Dermis microvascular lymphatic vessel endothelial cell (primary cell): ENCODE data around the gene TMCC1. TPM values are rescaled to one million over a fixed set of nuclear protein-coding genes. Genes with fewer than 3 reads are reported as not detected.
A peak's percentile ranks its signal among the peaks of the same experiment; 100 is the strongest.
"Not testable (repeated sequence)": the region's sequence is repeated elsewhere in the genome, so short reads cannot be mapped to it uniquely, and the experiment has no call there.

Experiments used
- DNase-seq, 2 donors: peaks; one replicate each; pipeline versions ENCODE4 v3.0.0 to v3.0.0-alpha.2; 2010; ENCODE audit warnings: low read depth in 2 of 2
- total RNA-seq: library from RNA; depleted of rRNA; stranded (reverse); fragments of >200 nt; gene quantifications from 2 replicates; pipeline ENCODE4 v1.2.1, GENCODE V29; 2014

TMCC1 gene
- total RNA-seq, 1 donor from 2014 or later: 34.7 TPM

DNA sequence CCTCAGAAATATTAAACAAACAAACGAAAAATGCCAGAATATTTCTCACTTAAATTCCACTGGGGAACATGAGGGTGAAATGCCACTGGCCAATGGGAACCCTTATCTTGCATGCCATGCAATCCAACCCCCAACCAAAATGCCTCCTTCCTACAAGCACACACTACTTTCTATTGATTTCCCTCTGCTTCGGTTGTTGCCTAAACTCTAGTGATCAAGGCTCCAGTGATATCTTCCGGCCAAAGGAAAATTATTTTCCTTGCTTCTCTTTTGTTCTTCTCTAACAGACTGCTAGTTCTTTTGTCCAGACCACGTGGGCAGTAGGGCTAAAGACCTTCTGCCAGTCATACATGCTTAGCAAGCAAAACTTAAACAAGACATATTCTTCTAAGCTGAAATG, 115.7 kb downstream of the TMCC1 start:
- peak in 1 of 2 donors; percentile 3 for DNase-seq

DNA sequence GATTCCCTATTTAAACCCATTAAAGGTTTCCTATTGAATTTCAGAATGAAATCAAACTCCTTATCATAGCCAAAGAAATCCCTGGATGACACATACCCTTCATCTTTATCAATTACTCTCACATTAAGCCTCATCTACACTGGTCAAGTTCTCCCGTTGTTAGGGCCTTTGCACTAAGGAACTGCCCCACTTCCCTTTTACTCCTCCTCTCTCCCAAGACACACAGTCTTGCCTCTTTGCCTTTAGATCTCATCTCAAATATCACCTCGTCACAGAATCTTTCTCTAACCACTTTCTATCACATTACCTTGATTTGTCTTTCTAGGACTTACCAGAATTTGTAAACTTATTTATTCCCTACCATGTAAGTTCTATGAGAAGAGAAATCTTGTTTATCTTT, 117.6 kb downstream of the TMCC1 start:
- no peak for DNase-seq

DNA sequence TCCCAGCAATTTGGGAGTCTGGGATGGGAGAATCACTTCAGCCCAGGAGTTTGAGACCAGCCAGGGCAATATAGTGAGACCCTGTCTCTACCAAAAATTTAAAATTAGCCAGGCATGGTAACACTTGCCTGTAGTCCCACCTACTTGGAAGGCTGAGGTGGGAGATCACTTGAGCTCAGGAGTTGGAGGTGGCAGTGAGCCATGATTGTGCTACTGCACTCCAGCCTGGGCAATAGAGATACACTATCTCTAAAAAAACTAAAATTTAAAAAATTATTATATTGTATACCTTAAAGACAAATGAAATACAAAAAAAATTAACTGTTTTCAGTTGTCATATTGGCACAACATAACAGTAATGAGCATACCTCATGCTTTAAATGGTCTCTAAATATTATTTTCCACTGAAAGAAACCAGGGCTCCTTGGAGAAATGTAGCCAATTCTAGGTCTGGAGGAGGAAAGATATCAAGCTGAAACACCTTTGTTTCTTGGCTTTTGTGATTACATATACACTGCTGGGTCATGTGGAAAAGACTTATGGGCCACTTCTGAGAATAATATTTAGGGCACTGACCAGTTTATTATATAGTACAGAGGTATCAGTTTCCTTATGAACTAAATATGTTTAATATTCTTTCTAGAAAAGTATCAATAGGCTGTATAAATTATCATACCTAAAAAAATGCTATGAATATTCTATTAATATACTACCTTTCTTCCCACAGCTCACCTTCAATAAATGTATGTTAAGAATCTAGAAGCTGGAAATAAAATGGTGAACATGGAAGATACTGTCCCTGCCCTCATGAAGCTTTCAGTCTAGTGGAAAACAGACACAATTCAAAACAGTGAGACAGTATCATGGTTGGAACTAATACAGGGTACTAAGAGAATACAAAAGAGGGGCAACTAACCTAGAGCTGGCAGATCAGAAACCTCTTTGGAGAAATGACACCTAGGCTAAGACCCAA, 119.5 kb downstream of the TMCC1 start:
- DNase-seq: no peak

DNA sequence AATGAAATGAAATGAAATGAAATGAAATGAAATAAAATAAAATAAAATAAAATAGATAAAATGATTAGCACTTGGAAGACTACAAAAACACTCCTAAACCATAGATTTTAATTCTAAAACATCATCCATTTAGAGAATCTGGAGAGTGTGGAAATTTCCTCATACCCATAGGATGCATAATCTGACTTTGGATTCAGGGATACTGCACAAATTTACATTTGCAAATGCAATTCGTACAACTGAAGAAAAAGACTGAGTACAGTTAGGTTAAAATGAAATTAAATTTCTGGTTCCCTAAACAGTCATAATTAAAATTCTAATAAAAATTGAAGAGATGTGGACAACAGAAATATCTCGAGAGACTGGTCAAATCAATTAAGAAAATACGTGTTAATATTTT, 122.9 kb downstream of the TMCC1 start:
- no peak for DNase-seq

DNA sequence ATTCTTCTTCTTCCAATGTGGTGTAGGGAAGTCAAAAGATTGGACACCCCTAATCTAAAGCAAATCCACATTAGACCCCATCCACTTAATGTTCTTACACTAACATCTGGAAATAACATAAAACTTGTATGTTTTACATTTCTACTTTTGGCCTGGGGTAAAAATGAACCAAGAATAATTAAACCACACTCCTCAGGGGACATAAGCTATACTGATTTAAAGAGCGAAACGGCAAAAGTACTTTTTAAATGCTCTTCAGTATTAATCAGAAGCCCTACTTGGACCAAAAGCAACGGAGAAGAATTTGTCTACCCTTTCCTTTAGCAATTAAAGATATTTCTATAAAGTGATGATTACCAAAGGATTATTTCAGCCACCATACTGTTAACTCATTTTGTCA, 123.9 kb downstream of the TMCC1 start:
- no peak for DNase-seq

DNA sequence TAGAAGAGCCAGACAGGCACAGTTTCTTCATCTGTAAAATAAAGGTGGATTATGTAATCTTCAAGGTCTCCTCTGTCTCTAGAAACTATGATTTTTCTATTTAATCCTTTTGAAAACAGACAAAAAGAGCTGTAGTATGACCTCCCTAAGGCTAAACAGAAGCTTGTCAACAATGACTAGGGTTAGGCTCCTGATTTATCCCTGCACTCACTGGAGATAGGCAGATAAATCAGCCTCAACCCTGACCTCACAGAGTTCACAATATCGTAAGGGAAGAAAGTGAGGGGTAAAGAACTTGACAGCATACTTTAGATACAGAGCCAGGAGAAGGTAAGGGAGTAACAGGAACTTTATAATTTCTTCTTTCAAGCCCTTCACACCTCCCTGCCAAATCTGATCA, 124.8 kb downstream of the TMCC1 start:
- no peak for DNase-seq

DNA sequence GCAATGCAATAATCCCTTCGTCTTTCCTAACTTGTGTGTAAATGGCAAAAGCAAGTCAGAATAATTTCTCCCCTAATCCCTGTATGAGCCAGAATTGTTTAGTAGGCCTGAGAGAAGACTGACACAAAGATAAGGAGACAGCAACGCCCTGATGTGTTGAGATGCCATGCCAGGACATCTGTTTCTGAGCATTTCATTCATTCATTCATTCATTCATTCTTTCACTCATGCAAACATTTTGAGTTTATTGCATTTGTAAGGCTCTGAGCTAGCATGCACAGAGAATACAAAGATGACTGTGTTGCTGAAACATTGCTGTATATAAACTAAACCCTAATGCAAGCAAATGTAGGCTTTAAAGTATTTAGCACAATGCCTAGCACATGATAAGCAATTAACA, 127.4 kb downstream of the TMCC1 start:
- no peak for DNase-seq

DNA sequence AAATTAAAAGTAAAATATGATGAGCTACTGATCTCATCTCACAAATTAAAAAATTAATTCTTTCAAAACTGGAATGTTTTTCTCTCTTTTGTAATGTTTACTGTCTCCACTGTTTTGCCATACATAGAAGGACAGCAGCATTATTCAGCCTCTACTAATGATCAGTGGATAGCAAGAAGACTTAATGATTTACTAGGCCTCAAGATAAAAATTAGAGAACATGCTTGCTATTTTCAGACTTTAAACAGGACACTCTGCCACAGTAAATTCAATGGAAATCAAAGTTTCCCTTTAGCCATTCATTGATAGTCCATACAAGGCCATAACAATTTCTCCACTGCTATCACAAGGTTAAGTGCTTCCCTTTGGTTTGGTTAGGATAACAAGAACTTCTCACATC, 129.4 kb downstream of the TMCC1 start:
- DNase-seq: no peak

DNA sequence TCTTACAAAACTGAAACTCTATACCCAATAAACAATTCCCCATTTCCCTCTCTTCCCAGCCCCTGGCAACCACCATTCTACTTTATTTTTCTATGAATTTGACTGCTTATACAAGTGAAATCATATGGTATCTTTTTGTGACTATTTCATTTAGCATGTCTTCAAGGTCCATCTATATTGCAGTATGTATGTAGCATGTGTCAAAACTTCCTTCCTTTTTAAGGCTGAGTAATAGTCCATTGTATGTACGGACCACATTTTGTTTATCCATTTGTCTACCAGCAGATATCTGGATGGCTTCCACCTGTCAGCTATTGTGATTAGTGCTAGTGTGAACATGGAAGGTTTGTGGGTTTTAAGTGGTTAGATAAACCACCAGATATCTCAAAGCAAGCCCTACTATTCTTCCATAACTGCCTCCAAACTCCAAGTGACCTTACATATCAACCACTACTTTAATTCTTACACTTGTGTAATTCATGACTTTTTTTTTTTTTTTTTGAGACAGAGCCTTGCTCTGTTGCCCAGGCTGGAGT, 134.7 kb downstream of the TMCC1 start:
- peak in 1 of 2 donors; percentile 23 for DNase-seq

DNA sequence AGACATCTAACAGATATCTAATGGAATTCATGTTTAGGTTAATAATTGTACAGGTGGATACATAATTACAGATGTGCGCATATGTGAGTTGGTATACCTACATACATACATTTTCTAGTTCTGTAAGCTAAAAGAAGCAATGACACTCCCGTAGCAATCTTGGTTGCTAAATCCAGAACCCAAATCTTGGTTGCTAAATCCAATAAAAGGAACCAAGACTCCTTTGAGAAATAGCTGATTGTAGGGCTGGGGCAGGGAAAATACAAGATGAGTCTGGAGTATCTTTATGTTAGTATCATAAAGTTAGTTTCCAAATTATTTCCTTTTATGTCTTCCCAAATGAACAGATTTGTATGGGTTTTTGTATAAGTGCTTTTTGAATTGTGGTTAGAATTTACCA, 135.2 kb downstream of the TMCC1 start:
- DNase-seq: no peak

DNA sequence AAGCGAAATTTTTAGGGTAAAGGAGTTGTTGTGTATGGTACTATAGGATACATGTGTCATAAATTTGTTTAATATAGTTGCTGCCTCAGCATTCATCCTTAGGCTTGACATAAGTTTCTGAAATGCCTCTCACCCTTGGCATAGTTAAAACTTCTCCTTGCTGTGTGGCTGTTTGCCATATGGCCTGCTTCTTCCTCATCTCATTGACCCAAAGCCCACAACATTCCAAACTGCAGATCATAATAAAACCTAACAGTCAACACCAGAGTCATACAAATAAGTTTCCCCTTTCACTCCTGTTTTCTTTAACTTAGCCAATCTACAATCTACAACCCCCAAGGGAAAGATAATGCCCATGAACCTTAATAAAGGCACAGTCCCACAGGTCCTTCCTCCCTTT, 136.6 kb downstream of the TMCC1 start:
- DNase-seq: peak; percentile 11 to 21

DNA sequence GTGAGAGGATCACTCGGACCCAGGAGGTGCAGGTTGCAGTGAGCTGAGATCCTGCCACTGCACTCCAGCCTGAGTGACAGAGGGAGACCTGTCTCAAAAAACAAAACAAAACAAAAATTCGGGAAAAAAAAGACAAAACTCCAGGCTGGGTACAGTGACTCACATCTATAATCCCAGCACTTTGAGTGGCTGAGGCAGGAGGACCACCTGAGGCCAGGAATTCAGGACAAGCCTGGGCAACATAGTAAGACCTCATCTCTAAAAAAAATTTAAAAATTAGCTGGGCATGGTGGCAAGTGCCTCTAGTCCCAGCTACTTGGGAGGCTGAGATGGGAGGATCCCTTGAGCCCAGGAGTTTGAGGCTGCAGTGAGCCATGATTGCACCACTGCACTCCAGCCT, 142.4 kb downstream of the TMCC1 start:
- DNase-seq: not testable (repeated sequence)

DNA sequence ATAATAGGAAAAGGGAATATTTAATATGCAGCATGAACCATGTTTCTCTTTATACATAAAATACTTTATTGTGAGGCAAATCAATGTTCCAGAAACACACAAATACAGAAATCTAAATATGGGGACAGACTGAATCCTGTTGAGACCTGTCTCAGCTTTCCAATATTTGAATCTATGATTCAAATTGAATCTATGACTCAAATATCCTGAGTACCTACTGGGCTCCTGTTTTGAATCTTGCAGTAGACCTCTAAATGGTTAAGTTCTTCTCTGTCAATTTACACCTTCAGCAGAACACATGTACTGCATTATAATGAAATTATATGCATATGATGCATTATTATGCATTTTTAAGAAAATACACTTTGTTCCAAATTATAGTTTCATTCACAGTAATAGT, 143.8 kb downstream of the TMCC1 start:
- no peak for DNase-seq

DNA sequence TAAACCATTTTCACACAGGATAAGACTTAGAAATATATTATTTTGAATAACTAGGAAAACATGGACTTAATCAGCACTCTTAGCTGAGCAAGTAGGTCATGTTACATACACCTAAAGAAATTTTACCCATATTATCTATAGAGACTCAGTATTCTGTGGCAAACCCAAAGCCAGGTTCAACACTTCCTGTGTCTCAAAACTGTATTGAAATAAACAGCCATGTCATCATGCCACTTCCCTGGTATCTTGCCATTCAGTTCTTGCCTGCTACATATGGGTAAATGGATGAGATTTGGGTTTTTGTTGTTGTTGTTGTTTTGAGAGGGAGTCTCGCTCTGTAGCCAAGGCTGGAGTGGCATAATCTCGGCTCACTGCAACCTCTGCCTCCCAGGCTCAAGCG, 145.5 kb downstream of the TMCC1 start:
- DNase-seq: no peak

DNA sequence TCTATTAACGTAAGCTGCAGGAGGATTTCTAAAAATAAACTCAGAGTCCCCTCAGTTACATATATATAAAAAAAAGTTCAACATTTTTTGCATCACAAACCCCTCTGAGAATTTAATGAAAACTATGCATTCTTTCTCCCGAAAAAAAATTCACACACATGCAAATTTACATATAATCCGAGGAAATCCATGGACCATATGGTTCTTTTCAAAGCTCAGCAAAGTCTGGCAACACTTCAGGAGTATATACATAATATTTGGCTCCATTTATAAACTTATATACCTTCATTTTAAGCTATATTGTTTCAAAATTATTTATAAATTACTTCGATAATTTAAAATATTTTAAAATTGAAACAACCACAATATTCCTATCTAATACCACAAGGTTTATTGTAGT, 146.4 kb downstream of the TMCC1 start:
- DNase-seq: no peak

DNA sequence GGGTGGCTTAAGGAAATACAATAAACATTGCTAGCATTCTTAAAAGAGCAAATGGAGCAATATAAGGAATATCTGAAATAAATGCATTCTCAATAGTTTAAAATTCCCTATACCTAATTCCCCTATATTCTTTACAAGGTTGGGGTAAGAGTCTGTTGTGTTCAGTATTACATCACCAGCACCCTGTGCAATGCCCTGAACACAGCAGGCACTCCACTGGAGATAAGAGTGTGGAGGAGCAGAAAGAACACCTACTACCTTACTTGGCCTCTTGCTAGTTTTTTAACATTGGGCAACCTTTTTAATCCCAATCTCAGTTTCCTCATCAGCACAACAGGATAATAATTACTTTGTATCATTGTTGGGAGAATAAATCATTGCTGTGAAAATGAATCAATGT, 146.9 kb downstream of the TMCC1 start:
- no peak for DNase-seq

DNA sequence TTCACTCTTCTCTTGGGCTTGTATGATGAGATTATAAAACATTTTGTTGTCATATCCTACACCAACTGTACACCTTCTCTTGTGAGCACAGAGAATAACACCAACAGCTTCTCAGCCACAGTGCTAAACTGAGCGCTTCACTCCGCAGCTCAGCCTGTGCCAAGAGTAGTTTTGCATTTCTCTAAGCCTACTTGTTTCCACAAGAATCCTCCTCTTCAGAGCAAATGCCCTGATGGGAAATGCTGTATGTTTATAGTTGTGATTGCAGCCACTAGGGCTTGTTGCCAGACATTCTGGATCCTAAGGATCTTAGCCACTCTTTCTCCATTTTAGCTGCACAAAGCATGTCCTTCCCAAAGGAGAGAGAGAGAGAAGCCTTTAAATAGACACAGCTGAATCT, 148.3 kb downstream of the TMCC1 start:
- DNase-seq: no peak

DNA sequence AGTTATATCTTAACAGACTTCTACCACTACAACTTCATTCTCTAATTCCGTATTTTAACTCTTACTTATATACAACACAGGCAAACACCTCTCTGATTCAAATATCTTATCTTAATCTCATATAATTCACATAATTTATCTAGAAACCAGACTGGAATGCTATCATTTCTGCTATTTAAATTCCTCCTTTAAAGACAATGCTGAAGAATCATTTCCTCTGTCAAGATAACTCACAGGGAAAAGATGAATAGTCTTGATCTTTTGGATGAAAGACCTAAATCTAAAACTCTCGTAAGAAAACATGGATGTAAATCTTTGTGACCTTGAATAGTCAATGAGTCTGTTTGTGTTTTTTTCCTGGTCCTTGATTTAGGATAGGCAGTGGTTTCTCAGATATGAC, 151.7 kb downstream of the TMCC1 start:
- DNase-seq: no peak

DNA sequence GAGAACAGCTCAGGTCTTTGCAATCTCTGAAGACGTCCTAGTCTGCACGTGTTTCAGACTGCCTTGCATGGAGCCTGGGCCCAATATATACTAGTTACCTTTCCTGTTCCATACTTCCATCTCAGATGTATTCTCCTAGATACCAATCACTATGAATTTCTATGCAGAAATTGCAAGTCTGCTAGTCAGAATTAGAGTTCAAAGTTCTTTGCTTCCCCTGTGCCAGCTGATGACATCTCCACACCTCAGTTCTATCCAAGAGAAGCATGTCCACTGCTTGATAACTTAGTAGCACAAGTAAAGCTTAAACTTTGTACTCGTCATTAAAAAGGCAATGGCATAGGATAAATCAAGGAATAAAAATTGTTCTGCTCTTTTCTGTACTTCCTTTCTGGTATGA, 153.4 kb downstream of the TMCC1 start:
- no peak for DNase-seq

DNA sequence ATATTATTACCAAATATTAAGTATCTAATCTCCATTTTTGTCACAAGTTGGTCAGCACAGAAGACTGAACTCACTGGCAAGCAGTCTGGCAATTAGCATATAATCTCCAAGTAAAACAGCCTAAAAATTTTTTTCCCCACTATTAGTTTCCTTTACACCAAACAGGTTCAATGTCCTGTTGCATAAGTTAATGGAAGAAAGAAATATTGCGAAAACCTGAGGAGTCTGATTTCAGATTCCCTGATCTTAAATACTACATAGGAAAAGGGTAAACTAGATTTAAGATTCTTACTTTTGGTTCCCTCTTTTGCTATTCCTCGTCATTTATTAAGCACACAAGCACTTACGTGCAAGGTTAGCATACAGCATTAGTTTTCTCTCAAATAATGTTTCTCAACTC, 153.9 kb downstream of the TMCC1 start:
- DNase-seq: no peak

DNA sequence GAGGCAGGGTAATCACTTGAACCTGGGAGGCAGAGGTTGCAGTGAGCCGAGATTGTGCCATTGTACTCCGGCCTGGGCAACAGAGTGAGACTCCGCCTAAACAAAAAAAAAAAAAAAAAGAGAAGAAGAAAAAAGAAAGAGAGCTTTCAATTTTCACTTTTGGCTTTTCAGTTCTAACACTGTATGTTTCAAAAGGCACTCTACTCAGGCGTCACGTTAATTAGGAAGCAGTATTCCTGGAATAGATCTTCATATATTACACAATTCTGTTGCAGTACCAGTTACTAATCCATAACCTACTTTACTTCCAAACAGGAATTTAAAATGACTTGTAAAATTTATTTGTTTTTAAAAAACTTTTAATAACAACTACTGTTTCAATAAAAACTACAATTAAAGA, 155.3 kb downstream of the TMCC1 start:
- DNase-seq: no peak

DNA sequence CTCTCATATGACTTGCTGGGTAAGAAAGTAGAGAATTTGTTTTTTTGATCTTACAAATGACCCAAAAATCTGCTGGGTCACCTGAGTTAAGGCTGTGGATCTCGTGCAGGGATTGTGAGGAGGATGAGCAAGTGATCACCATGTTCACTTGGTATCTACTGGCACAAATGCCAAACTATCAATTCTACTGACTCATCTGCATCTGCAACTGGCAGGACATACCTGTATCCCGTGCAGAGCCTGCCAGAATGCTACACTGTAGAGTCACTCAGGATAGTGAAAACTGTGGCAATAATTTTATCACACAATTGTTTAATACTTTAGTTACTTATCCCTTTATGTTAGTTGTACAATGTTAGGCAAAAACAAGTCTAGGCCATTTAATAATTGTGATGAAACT, 157.4 kb downstream of the TMCC1 start:
- no peak for DNase-seq

DNA sequence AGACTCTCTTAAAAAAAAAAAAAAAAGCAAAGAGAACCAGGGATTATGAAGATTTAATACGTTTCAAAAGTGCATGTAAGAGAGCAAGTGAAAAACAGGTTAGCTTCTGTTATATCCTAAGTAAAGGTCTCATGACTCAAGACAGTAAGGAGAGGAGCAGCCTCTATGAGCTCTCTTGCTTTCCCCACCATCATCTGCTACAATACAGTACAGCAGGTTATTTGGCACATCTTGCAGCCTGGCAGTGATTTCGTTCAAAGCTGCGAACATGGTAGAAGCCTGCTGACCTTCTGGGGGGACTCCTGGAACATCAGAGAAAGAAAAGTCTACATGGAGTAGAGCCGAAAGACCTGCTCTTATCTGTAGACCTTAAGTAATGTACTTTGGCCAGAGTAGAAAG, 157.9 kb downstream of the TMCC1 start:
- DNase-seq: no peak
